Measurements from ENCODE around the gene STARD5.

Gene STARD5

DNA sequence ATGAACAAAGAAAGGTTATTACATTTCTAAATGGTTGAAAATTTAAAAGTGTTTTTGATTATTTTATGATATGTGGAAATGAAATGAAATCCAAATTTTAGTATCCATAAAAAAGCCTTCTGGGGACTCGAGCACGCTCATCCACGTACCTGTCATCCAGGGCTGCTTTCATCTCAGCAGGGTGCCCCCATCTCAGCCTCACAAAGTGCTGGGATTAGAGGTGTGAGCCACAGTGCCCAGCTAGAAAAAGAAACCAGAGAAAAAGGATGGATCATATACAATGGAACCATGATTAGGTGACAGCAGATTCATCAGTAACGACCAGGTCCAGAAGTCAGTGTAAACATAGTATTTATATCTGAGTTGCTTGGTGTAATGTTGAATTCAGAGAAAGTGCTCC, 49.7 kb downstream of the STARD5 start:
- no peak for DNase-seq (ENCODE audit: low spot score)
- TF ChIP-seq CTCF (IDR thresholded peaks at IDR 0.05; ENCODE audit: extremely low read depth, missing control alignments) = no peak

GRCh38 chr15:81273855-81274254, 50.1 kb downstream of the STARD5 start:
- no peak for TF ChIP-seq CTCF (IDR thresholded peaks at IDR 0.05; ENCODE audit: extremely low read depth, missing control alignments)
- DNase-seq (ENCODE audit: low spot score) = no peak

- no peak for DNase-seq (ENCODE audit: low spot score)
- no peak for TF ChIP-seq CTCF (IDR thresholded peaks at IDR 0.05; ENCODE audit: extremely low read depth, missing control alignments)
Observed at GRCh38 chr15:81273200-81273599, 50.7 kb downstream of the STARD5 start.

GRCh38 chr15:81271761-81272644, 51.9 kb downstream of the STARD5 start:
- DNase-seq (ENCODE audit: low spot score) = no peak
- TF ChIP-seq CTCF (IDR thresholded peaks at IDR 0.05; ENCODE audit: extremely low read depth, missing control alignments) = no peak

DNA sequence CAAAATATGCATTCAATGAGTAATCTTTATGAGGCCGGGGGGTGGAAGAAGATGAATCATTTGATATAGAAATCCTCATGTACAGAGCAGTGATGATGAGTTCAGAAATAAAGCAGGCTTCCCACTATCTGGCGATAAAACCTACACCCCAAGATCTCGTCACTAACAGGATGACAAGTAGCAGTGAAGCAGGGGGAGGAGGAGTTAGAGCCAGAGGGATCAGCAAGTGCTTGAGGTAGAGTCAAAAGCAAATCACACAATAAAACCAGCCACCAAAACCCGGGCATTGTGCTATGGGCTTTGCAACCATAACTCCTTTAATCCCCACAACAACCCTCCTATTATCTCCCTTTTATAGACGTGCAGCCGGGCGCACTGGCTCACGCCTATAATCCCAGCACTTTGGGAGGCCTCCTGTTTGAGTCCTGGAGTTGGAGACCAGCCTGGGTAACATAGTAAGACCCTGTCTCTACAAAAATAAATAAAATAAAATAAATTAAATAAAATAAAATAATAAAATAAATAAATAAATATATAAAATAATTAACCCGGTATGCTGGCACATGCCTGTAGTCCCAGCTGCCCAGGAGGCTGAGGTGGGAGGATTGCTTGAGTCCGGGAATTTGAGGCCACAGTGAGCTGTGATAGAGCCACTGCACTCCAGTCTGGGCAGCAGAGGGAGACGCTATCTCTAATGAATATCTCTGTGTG, 53.0 kb downstream of the STARD5 start:
- DNase-seq (ENCODE audit: low spot score) = no peak
- TF ChIP-seq CTCF (IDR thresholded peaks at IDR 0.05; ENCODE audit: extremely low read depth, missing control alignments) = no peak

GRCh38 chr15:81270188-81270587, 53.8 kb downstream of the STARD5 start:
- no peak for DNase-seq (ENCODE audit: low spot score)
- TF ChIP-seq CTCF (IDR thresholded peaks at IDR 0.05; ENCODE audit: extremely low read depth, missing control alignments) = no peak
